Karpas-422 (cell line): Measurements from ENCODE around the gene COLQ. TPM values are rescaled to one million over a fixed set of nuclear protein-coding genes. Genes with fewer than 3 reads are reported as not detected.

ENCODE experiments used
- DNase-seq: peaks from one replicate; pipeline ENCODE4 v3.0.0-alpha.2; 2015
- H2AFZ ChIP-seq: fragments of 200-600 bp; sonication (generic); 2 replicates; pipeline ENCODE4 v1.6.1; 2014; ENCODE audit warnings: antibody characterized with exemption, low read length, mixed read lengths
- H3K27ac ChIP-seq: fragments of 200-600 bp; sonication (generic); 2 replicates; pipeline ENCODE4 v1.5.1; 2014; ENCODE audit warnings: mild to moderate bottlenecking, low read length, moderate library complexity
- H3K27me3 ChIP-seq: fragments of 200-600 bp; sonication (generic); 2 replicates; pipeline ENCODE4 v1.6.1; 2014; ENCODE audit warnings: low read length, mixed read lengths
- H3K36me3 ChIP-seq: fragments of 200-600 bp; sonication (generic); 2 replicates; pipeline ENCODE4 v1.6.1; 2014; ENCODE audit warnings: low read length, mixed read lengths; ENCODE audit not compliant: insufficient read depth
- H3K4me1 ChIP-seq: fragments of 200-600 bp; sonication (generic); 2 replicates; pipeline ENCODE4 v1.6.1; 2014; ENCODE audit warnings: mild to moderate bottlenecking, low read length, mixed read lengths
- H3K4me2 ChIP-seq: fragments of 200-600 bp; sonication (generic); 2 replicates; pipeline ENCODE4 v1.6.1; 2014; ENCODE audit warnings: low read length, low read depth, mild to moderate bottlenecking; ENCODE audit not compliant: poor library complexity, severe bottlenecking
- H3K4me3 ChIP-seq: fragments of 200-600 bp; sonication (generic); 2 replicates; pipeline ENCODE4 v1.5.1; 2014; ENCODE audit warnings: mild to moderate bottlenecking, antibody characterized with exemption, low read length, mixed read lengths
- H3K79me2 ChIP-seq: fragments of 200-600 bp; sonication (generic); 2 replicates; pipeline ENCODE4 v1.6.1; 2014; ENCODE audit warnings: mild to moderate bottlenecking, low read length, mixed read lengths
- H3K9ac ChIP-seq: fragments of 200-600 bp; sonication (generic); 2 replicates; pipeline ENCODE4 v1.6.0; 2014; ENCODE audit warnings: low read length
- H3K9me2 ChIP-seq: fragments of 200-600 bp; sonication (generic), shearing (Covaris generic); replicated peaks from 2 replicates; pipeline ENCODE4 v1.6.0; 2014; ENCODE audit warnings: mild to moderate bottlenecking, low read length, moderate library complexity; ENCODE audit not compliant: insufficient read depth
- H3K9me3 ChIP-seq: fragments of 300-700, 200-600 bp; sonication (generic); 2 replicates; pipeline ENCODE4 v1.6.1; 2014; ENCODE audit warnings: low read length, mixed read lengths
- H4K20me1 ChIP-seq: fragments of 200-600 bp; sonication (generic); 2 replicates; pipeline ENCODE4 v1.6.1; 2014; ENCODE audit warnings: mild to moderate bottlenecking, antibody characterized with exemption, low read length, low read depth; ENCODE audit not compliant: insufficient read depth
- total RNA-seq: library from RNA; depleted of rRNA; stranded (reverse); fragments of >200 nt; shearing (Covaris generic); gene quantifications from 2 replicates; pipeline ENCODE4 v1.2.3, GENCODE V29; 2014; ENCODE audit warnings: low replicate concordance

The COLQ gene
- total RNA-seq, 1 experiment from 2014 or later: 2.6 TPM

DNA sequence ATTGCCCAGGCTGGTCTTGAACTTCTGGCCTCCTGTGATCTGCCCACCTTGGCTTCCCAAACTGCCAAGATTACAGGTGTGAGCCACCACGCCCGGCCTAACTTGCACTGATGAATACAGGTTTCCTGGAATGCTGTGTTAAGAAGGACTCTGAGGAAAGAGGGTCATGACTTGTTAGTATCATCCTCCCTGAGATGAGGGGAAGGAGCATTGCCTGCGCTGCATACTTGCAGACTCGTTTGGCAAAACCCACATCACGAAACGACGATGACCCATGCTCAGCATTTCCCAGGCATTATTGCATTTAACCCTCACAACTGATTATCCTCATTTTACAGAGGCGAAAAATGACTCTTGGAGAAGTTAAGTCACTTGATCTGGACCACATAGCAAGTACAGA lies 18.9 kb downstream of the COLQ start:
- H3K4me3 ChIP-seq: no peak overlapping the region

GRCh38 chr3:15501126-15501525 lies 20.4 kb downstream of the COLQ start:
- H2AFZ ChIP-seq: no peak overlapping the region
- H4K20me1 ChIP-seq: no peaks in the 10 kb centered on the region
- H3K4me3 ChIP-seq: no peak overlapping the region
- no peak overlapping the region for H3K9ac ChIP-seq
- no peaks in the 10 kb centered on the region for H3K9me2 ChIP-seq
- no peaks in the 10 kb centered on the region for H3K9me3 ChIP-seq
- no peak overlapping the region for H3K4me2 ChIP-seq
- no peaks in the 10 kb centered on the region for H3K79me2 ChIP-seq
- DNase-seq: peak; percentile 24
- H3K27ac ChIP-seq: no peak overlapping the region
- H3K27me3 ChIP-seq: no peaks in the 10 kb centered on the region
- no peaks in the 10 kb centered on the region for H3K4me1 ChIP-seq
- no peaks in the 10 kb centered on the region for H3K36me3 ChIP-seq

More for the DNA sequence above, 18.9 kb downstream of the COLQ start:
- H4K20me1 ChIP-seq: no peaks in the 10 kb centered on the region
- no peak overlapping the region for H3K9ac ChIP-seq
- H3K27me3 ChIP-seq: no peaks in the 10 kb centered on the region
- H3K9me2 ChIP-seq: no peaks in the 10 kb centered on the region
- no peaks in the 10 kb centered on the region for H3K4me1 ChIP-seq
- no peaks in the 10 kb centered on the region for H3K9me3 ChIP-seq
- no peaks in the 10 kb centered on the region for H3K36me3 ChIP-seq
- H3K79me2 ChIP-seq: no peaks in the 10 kb centered on the region
- H3K27ac ChIP-seq: no peak overlapping the region
- DNase-seq: peak; percentile 25
- no peak overlapping the region for H3K4me2 ChIP-seq
- no peak overlapping the region for H2AFZ ChIP-seq

- no peaks in the 10 kb centered on the region for H4K20me1 ChIP-seq
- H3K4me2 ChIP-seq: no peak overlapping the region
- H3K27ac ChIP-seq: no peak overlapping the region
- H3K9me2 ChIP-seq: no peaks in the 10 kb centered on the region
- DNase-seq: peak; percentile 11
- H3K9ac ChIP-seq: no peak overlapping the region
- no peaks in the 10 kb centered on the region for H3K4me1 ChIP-seq
- no peaks in the 10 kb centered on the region for H3K79me2 ChIP-seq
- H2AFZ ChIP-seq: no peak overlapping the region
- H3K9me3 ChIP-seq: no peaks in the 10 kb centered on the region
- H3K36me3 ChIP-seq: no peaks in the 10 kb centered on the region
- no peaks in the 10 kb centered on the region for H3K27me3 ChIP-seq
- H3K4me3 ChIP-seq: no peak overlapping the region
Measured at GRCh38 chr3:15500107-15500724, 21.3 kb downstream of the COLQ start.

- Histone ChIP-seq H3K36me3 (no peaks in the 10 kb centered on the region), H3K27me3 (no peaks in the 10 kb centered on the region), H3K9me2 (no peaks in the 10 kb centered on the region), H3K79me2 (no peaks in the 10 kb centered on the region), H3K4me1 (no peaks in the 10 kb centered on the region), H3K9me3 (no peaks in the 10 kb centered on the region), H3K9ac (no peak overlapping the region), H3K4me2 (no peak overlapping the region), H3K27ac (no peak overlapping the region), H2AFZ (no peak overlapping the region), H3K4me3 (no peak overlapping the region), H4K20me1 (no peaks in the 10 kb centered on the region)
- DNase-seq: peak; percentile 29
Measured at GRCh38 chr3:15499536-15499935, 22.0 kb downstream of the COLQ start.

DNA sequence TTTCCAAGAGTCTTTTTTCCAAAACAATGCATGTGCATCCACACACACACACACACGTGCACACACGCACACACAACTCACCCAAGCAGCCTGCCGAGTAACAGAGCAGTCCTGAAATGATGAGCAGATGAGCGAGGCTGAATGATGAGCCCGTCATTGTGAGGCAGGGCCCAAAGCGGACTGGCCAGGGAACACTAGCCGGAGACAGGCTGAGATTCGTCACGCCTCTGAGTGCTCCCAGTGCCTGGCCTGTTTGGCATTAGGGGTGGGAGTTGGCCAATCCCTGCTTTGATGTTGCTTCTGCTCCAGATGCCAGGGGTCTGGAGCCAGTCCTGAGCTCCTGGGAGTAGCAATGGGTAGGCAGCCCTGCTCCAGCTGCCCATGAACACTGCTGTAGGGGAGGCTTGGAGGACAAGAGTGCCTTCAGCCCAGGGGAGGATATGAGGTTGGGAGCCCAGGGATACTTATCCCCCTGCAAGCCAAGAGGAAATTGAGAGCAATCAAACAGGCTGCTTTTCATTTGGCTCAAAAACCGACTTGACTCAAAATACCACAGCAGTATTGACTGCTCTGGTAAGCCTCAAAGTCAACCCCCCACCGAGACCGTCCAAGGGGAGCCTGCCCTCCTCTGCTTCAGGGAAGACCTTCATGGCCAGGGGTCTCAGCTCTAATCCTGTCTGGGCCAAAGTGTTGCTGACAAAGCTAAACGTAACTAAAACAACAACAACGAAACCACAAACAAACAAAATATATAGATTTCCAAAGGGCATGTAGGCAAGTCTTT lies 22.9 kb downstream of the COLQ start:
- Histone ChIP-seq H3K4me3 (no peak overlapping the region), H3K9ac (no peak overlapping the region), H3K79me2 (no peaks in the 10 kb centered on the region), H3K27me3 (no peaks in the 10 kb centered on the region), H3K9me2 (no peaks in the 10 kb centered on the region), H3K9me3 (no peaks in the 10 kb centered on the region), H3K27ac (no peak overlapping the region), H3K4me2 (no peak overlapping the region), H3K36me3 (no peaks in the 10 kb centered on the region), H2AFZ (no peak overlapping the region), H4K20me1 (no peaks in the 10 kb centered on the region), H3K4me1 (no peaks in the 10 kb centered on the region)
- peak; percentile 36 for DNase-seq

DNA sequence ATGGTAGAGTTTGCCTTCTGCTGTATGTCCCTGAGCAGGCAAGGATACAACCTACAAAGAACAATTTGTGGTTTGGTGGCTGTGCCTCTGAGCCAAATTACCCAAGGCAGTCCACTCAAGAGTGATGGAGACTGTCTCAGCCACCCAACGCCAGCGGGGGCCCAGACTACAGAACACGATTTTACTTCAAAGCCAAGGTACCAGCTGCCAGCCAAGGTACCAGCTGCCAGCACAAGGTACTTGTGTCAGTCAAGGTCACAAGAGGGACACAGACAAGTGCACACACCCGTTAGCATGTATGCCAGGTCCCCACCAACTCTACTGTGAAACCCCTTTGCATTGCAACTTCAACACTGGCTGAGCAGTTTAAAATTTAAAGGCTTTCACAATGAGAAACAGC lies 23.5 kb downstream of the COLQ start:
- no peak overlapping the region for H2AFZ ChIP-seq
- H3K36me3 ChIP-seq: no peaks in the 10 kb centered on the region
- no peaks in the 10 kb centered on the region for H3K4me1 ChIP-seq
- no peaks in the 10 kb centered on the region for H3K79me2 ChIP-seq
- no peaks in the 10 kb centered on the region for H3K9me2 ChIP-seq
- H3K9me3 ChIP-seq: no peaks in the 10 kb centered on the region
- no peak overlapping the region for H3K27ac ChIP-seq
- H3K4me2 ChIP-seq: no peak overlapping the region
- H3K9ac ChIP-seq: no peak overlapping the region
- H3K4me3 ChIP-seq: no peak overlapping the region
- H4K20me1 ChIP-seq: no peaks in the 10 kb centered on the region
- peak; percentile 26 for DNase-seq
- no peaks in the 10 kb centered on the region for H3K27me3 ChIP-seq

GRCh38 chr3:15496341-15496664 lies 25.2 kb downstream of the COLQ start:
- Histone ChIP-seq H3K4me2 (no peak overlapping the region), H4K20me1 (no peaks in the 10 kb centered on the region), H3K27me3 (no peaks in the 10 kb centered on the region), H3K4me3 (no peak overlapping the region), H2AFZ (no peak overlapping the region), H3K36me3 (no peaks in the 10 kb centered on the region), H3K9me3 (no peaks in the 10 kb centered on the region), H3K27ac (no peak overlapping the region), H3K9me2 (no peaks in the 10 kb centered on the region), H3K9ac (no peak overlapping the region), H3K79me2 (no peaks in the 10 kb centered on the region), H3K4me1 (no peaks in the 10 kb centered on the region)
- DNase-seq: no peak

DNA sequence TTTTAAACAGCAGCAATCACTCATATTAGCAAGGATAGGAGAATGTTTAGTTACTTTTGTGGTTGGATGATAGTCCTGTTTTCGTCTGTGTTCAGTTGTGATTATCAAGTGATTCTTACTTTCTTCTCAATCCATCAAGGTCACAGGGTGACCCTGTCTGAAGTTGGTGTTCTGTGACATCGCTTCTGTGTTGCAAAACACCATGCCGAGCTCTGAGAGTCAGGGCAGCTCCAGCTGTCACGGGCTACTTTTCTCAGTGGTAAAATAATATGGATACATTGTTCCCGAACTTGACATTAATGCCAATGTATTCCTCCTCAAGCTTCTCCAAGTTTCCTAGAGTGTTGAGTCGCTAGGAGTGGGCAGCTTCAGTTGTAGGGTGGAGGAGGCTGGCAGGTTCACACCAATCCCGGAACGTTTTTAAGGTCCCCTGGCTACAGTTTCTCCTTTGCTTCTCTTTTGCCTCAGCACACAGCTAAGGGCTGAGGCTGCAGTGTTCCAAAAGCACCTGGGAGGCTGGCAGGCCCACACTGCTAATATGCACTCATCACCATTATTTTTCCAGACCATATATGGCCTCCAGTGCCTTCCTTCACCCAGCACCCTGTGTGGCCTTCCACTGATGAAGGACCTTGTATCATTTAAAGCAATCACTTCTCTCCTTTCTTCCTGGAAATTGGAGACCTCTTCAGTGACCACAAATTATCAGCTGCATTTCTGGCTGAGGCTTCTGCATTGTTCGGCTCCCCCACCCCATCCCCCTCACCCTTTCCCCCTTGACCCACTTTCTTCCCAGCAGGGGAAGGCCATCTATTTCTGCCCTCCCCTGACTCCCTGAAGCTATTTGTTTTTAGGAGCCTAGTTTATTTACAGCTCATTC lies 25.8 kb downstream of the COLQ start:
- Histone ChIP-seq H2AFZ (no peak overlapping the region), H3K27me3 (no peaks in the 10 kb centered on the region), H3K4me3 (no peak overlapping the region), H4K20me1 (no peaks in the 10 kb centered on the region), H3K9ac (no peak overlapping the region), H3K4me2 (no peak overlapping the region), H3K27ac (no peak overlapping the region), H3K4me1 (no peaks in the 10 kb centered on the region), H3K9me3 (no peaks in the 10 kb centered on the region), H3K79me2 (no peaks in the 10 kb centered on the region), H3K36me3 (no peaks in the 10 kb centered on the region), H3K9me2 (no peaks in the 10 kb centered on the region)
- DNase-seq: peak; percentile 25
